Ishikawa (cell line): Measurements from ENCODE around the gene FBXO9.

Experiments used
- CEBPB ChIP-seq: IDR thresholded peaks from 2 replicates; pipeline ENCODE4 v1.6.1; 2012
- CREB1 ChIP-seq: IDR thresholded peaks from 2 replicates; pipeline ENCODE4 v1.6.1; 2012; ENCODE audit warnings: low read depth
- EGR1 ChIP-seq: IDR thresholded peaks from 2 replicates; pipeline ENCODE4 v1.6.1; 2012
- EP300 ChIP-seq: IDR thresholded peaks from 2 replicates; pipeline ENCODE4 v1.6.1; 2012; ENCODE audit warnings: borderline replicate concordance
- FOXM1 ChIP-seq: IDR thresholded peaks from 2 replicates; pipeline ENCODE4 v1.6.1; 2012; ENCODE audit warnings: low read depth, borderline replicate concordance
- RAD21 ChIP-seq: IDR thresholded peaks from 2 replicates; pipeline ENCODE4 v1.6.1; 2012; ENCODE audit warnings: low read depth
- REST ChIP-seq: IDR thresholded peaks from 2 replicates; pipeline ENCODE4 v1.6.1; 2012; ENCODE audit warnings: low read depth, mild to moderate bottlenecking
- TAF1 ChIP-seq: IDR thresholded peaks from 2 replicates; pipeline ENCODE4 v1.6.1; 2012; ENCODE audit warnings: low read depth, mild to moderate bottlenecking
- TCF12 ChIP-seq: IDR thresholded peaks from 2 replicates; pipeline ENCODE4 v1.6.1; 2012; ENCODE audit warnings: low read depth
- YY1 ChIP-seq: IDR thresholded peaks from 2 replicates; pipeline ENCODE4 v1.6.1; 2012; ENCODE audit warnings: low read depth
- ZBTB7A ChIP-seq: IDR thresholded peaks from 2 replicates; pipeline ENCODE4 v1.6.1; 2012; ENCODE audit warnings: low read depth
- TF ChIP-seq, protein P1 (sequence below): IDR thresholded peaks from 2 replicates; pipeline ENCODE4 v1.6.1; 2012

- TF ChIP-seq REST: no peak
- TF ChIP-seq TAF1: no peak
- TF ChIP-seq ZBTB7A: no peak
- no peak for TF ChIP-seq CEBPB
- TF ChIP-seq FOXM1: no peak
- TF ChIP-seq EP300: no peak
- TF ChIP-seq RAD21: no peak
- TF ChIP-seq, protein P1, sequence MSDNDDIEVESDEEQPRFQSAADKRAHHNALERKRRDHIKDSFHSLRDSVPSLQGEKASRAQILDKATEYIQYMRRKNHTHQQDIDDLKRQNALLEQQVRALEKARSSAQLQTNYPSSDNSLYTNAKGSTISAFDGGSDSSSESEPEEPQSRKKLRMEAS: no peak
- no peak for TF ChIP-seq TCF12
- no peak for TF ChIP-seq CREB1
- TF ChIP-seq EGR1: no peak
- TF ChIP-seq YY1: no peak
Measured at GRCh38 chr6:53048431-53049195, 16.6 kb upstream of the FBXO9 start.
